Panc1 (cell line): ENCODE measurements around the gene TRIM33. TPM values are rescaled to one million over a fixed set of nuclear protein-coding genes. Genes with fewer than 3 reads are reported as not detected.

Experiments
- ATAC-seq: fragments of 200-7000 bp; cut with Tn5 transposase; 2 replicates; pipeline ENCODE4 v1.9.1; 2020; ENCODE audit warnings: mild to moderate bottlenecking, moderate library complexity
- BruUV-seq: library from RNA; stranded (reverse); fragments of 400-500 nt; replicated peaks from 2 replicates; lab custom pipeline; 2021; lab: Mats Ljungman, UMichigan
- CTCF ChIA-PET: fragments of 300-600 bp; sonication (Branson Sonifier 250); formaldehyde crosslinking; loops from one replicate; lab custom pipeline; 2022; ENCODE audit warnings: antibody characterized with exemption; lab: Charles Lee
- POLR2A ChIA-PET: fragments of 300-600 bp; sonication (Branson Sonifier 250); formaldehyde crosslinking; loops from one replicate; lab custom pipeline; 2022; ENCODE audit warnings: antibody characterized with exemption; lab: Charles Lee
- DNase-seq: peaks from one replicate; pipeline ENCODE4 v3.0.0-alpha.2; 2010; ENCODE audit warnings: low read depth, low spot score
- H3K27ac ChIP-seq: 2 replicates; pipeline ENCODE4 v1.5.1; 2011; ENCODE audit warnings: mild to moderate bottlenecking, low read length, inconsistent platforms
- H3K27me3 ChIP-seq: fragments of 200-500 bp; sonication (Bioruptor generic); 2 replicates; pipeline ENCODE4 v1.6.0; 2014; ENCODE audit warnings: low read length, inconsistent platforms; ENCODE audit not compliant: control insufficient read depth, insufficient read depth
- H3K36me3 ChIP-seq: fragments of 200-500 bp; sonication (Bioruptor generic); 2 replicates; pipeline ENCODE4 v1.5.1; 2014; ENCODE audit warnings: inconsistent platforms, mild to moderate bottlenecking, low read length, moderate library complexity; ENCODE audit not compliant: control insufficient read depth, insufficient read depth
- H3K4me1 ChIP-seq: 2 replicates; pipeline ENCODE4 v1.5.1; 2011; ENCODE audit warnings: inconsistent platforms, mild to moderate bottlenecking, low read length, moderate library complexity; ENCODE audit not compliant: control insufficient read depth, insufficient read depth
- H3K4me3 ChIP-seq, 2 experiments: 2 replicates each; pipeline ENCODE4 v1.5.1; 2011 to 2012; ENCODE audit warnings: low read depth in 2 of 2, low read length in 2 of 2, mild to moderate bottlenecking in 2 of 2, inconsistent platforms in 1 of 2, moderate library complexity in 1 of 2
- H3K9me3 ChIP-seq: fragments of 200-500 bp; sonication (Bioruptor generic); 2 replicates; pipeline ENCODE4 v1.5.1; 2014; ENCODE audit warnings: low read depth, mild to moderate bottlenecking, inconsistent platforms, low read length, moderate library complexity; ENCODE audit not compliant: control insufficient read depth, insufficient read depth
- POLR2AphosphoS5 ChIP-seq: IDR thresholded peaks from 2 replicates; pipeline ENCODE4 v1.6.1; 2012; ENCODE audit warnings: mild to moderate bottlenecking, low read depth, low read length, moderate library complexity
- SIN3A ChIP-seq: IDR thresholded peaks from 2 replicates; pipeline ENCODE4 v1.6.1; 2012; ENCODE audit warnings: low read depth, mild to moderate bottlenecking, low read length, moderate library complexity, borderline replicate concordance; ENCODE audit not compliant: insufficient read depth
- TCF7L2 ChIP-seq: IDR thresholded peaks from 2 replicates; pipeline ENCODE4 v1.6.1; 2011; ENCODE audit warnings: mild to moderate bottlenecking, low read depth, low read length, inconsistent platforms
- in situ Hi-C: cut with HindIII; loops from 2 replicates; pipeline ENCODE4 v1.10.0; 2016; ENCODE audit warnings: low sequenced_read_pairs, low pct_unique_long_range_greater_than_20kb
- intact Hi-C: fragments of 100-400 bp; cut with micrococcal nuclease; formaldehyde crosslinking; loops from one replicate; pipeline ENCODE4 v1.10.0; 2022; ENCODE audit not compliant: unreplicated experiment
- total RNA-seq: library from RNA; stranded (reverse); gene quantifications from one replicate; pipeline ENCODE4 v1.2.1, GENCODE V29; 2021; ENCODE audit not compliant: unreplicated experiment
- TF ChIP-seq, protein P1 (sequence below): fragments of 450-650 bp; IDR thresholded peaks from 2 replicates; pipeline ENCODE4 v1.5.1; 2017; ENCODE audit warnings: mild to moderate bottlenecking
- TF ChIP-seq, protein P2 (sequence below), 2 experiments: IDR thresholded peaks; 2 replicates each; pipeline ENCODE4 v1.6.1; 2011 to 2012; ENCODE audit warnings: low read depth in 2 of 2, control low read depth in 1 of 2, low read length in 1 of 2, mild to moderate bottlenecking in 1 of 2, moderate library complexity in 1 of 2; ENCODE audit not compliant: insufficient read depth in 1 of 2

TRIM33 gene
- total RNA-seq, 1 experiment from 2014 or later, result 22.2 TPM

GRCh38 chr1:114495486-114495885 is 15.5 kb downstream of the TRIM33 start:
- CTCF ChIA-PET, result no interaction called here
- ATAC-seq, result no peak
- BruUV-seq, result no TSS peak
- POLR2A ChIA-PET, result no interaction called here
- Histone ChIP-seq H3K4me1 (no peaks in the 10 kb centered on the region), H3K27ac (no peak overlapping the region), H3K9me3 (no peaks in the 10 kb centered on the region), H3K36me3 (no peaks in the 10 kb centered on the region), H3K4me3 (no peak overlapping the region), H3K27me3 (no peaks in the 10 kb centered on the region)
- TF ChIP-seq, protein P1, sequence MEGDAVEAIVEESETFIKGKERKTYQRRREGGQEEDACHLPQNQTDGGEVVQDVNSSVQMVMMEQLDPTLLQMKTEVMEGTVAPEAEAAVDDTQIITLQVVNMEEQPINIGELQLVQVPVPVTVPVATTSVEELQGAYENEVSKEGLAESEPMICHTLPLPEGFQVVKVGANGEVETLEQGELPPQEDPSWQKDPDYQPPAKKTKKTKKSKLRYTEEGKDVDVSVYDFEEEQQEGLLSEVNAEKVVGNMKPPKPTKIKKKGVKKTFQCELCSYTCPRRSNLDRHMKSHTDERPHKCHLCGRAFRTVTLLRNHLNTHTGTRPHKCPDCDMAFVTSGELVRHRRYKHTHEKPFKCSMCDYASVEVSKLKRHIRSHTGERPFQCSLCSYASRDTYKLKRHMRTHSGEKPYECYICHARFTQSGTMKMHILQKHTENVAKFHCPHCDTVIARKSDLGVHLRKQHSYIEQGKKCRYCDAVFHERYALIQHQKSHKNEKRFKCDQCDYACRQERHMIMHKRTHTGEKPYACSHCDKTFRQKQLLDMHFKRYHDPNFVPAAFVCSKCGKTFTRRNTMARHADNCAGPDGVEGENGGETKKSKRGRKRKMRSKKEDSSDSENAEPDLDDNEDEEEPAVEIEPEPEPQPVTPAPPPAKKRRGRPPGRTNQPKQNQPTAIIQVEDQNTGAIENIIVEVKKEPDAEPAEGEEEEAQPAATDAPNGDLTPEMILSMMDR, result no peak
- TF ChIP-seq, protein P2, sequence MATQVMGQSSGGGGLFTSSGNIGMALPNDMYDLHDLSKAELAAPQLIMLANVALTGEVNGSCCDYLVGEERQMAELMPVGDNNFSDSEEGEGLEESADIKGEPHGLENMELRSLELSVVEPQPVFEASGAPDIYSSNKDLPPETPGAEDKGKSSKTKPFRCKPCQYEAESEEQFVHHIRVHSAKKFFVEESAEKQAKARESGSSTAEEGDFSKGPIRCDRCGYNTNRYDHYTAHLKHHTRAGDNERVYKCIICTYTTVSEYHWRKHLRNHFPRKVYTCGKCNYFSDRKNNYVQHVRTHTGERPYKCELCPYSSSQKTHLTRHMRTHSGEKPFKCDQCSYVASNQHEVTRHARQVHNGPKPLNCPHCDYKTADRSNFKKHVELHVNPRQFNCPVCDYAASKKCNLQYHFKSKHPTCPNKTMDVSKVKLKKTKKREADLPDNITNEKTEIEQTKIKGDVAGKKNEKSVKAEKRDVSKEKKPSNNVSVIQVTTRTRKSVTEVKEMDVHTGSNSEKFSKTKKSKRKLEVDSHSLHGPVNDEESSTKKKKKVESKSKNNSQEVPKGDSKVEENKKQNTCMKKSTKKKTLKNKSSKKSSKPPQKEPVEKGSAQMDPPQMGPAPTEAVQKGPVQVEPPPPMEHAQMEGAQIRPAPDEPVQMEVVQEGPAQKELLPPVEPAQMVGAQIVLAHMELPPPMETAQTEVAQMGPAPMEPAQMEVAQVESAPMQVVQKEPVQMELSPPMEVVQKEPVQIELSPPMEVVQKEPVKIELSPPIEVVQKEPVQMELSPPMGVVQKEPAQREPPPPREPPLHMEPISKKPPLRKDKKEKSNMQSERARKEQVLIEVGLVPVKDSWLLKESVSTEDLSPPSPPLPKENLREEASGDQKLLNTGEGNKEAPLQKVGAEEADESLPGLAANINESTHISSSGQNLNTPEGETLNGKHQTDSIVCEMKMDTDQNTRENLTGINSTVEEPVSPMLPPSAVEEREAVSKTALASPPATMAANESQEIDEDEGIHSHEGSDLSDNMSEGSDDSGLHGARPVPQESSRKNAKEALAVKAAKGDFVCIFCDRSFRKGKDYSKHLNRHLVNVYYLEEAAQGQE (IDR thresholded peaks at IDR 0.05; ENCODE audit: insufficient read depth in 1 of 2, low read depth in 2 of 2, low read length in 1 of 2), result no peak
- TF ChIP-seq TCF7L2 (no peak), SIN3A (no peak), POLR2AphosphoS5 (no peak)
- intact Hi-C loops (no loop called here), in situ Hi-C loops (no loop called here)
- no peak for DNase-seq

DNA sequence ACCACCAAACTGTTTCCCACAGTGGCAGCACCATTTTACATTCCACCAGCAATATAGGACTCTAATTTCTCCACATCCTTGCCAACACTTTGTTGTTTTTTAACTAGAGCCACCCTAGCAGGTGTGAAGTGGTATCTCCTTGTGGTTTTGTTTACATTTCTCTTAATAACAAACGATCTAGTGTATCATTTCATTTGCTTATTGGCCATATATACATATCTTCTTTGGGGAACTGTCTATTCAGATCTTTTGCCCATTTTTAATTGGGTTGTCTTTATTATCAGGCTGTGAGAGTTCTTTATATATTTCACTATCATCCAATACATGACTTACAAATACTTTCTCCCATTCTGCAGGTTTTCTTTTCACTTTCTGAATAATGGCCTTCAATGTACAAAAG is 18.0 kb downstream of the TRIM33 start:
- ChIA-PET POLR2A (no interaction called here), CTCF (no interaction called here)
- H3K27me3 ChIP-seq, result no peaks in the 10 kb centered on the region
- H3K27ac ChIP-seq, result no peak overlapping the region
- DNase-seq, result no peak
- BruUV-seq, result no TSS peak
- in situ Hi-C loops, result no loop called here
- TF ChIP-seq POLR2AphosphoS5 (no peak), SIN3A (no peak), TCF7L2 (no peak)
- TF ChIP-seq, protein P1, result no peak
- TF ChIP-seq, protein P2 (IDR thresholded peaks at IDR 0.05; ENCODE audit: insufficient read depth in 1 of 2, low read depth in 2 of 2, low read length in 1 of 2), result no peak
- no peaks in the 10 kb centered on the region for H3K4me1 ChIP-seq
- intact Hi-C loops, result no loop called here
- no peak for ATAC-seq
- H3K9me3 ChIP-seq, result no peaks in the 10 kb centered on the region
- H3K36me3 ChIP-seq, result no peaks in the 10 kb centered on the region
- no peak overlapping the region for H3K4me3 ChIP-seq
